Mammary epithelial cell (primary cell): ENCODE data around the gene OR10P1.

ENCODE experiments used
- CTCF ChIP-seq, 2 donors: IDR thresholded peaks in 1 of 2; conservative IDR thresholded peaks in 1 of 2; 2 replicates each; pipeline ENCODE4 v1.5.1; 2011 to 2012; ENCODE audit warnings: inconsistent platforms in 2 of 2, low read length in 2 of 2, mild to moderate bottlenecking in 2 of 2, control low read depth in 1 of 2, low read depth in 1 of 2; ENCODE audit not compliant: insufficient read depth in 1 of 2; ENCODE audit errors: extremely low read depth in 1 of 2
- EZH2 ChIP-seq: IDR thresholded peaks from 2 replicates; pipeline ENCODE4 v1.6.1; 2012; ENCODE audit warnings: low read length, inconsistent platforms, borderline replicate concordance

DNA sequence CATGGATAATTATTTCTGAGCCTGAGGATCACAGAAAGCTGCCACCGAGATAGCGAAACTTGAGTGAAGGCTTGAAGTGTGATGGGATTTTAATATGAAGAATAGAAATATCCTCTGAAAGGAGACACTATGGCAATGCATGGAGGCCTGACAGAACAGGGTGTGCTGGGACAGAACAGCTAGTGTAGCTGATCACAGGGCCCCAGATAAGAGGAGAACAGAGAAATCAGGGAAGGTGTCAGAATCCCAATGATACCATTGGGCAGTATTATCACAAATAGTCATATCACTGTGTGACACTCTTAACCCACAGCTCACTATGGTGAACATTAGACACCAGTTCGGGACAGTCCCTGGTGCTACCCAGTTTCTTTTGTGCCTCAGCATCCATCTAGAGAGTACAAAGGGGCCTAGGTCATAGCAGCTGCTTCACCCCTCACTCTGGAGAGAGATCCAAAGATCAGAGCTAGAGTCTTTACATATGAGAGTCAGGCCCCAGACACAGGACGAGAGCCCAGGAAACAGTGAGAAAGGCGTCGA, 506 bp upstream of the OR10P1 start:
- TF ChIP-seq CTCF (conservative IDR thresholded peaks at IDR 0.05 in 1 of 2, IDR thresholded peaks at IDR 0.05 in 1 of 2; ENCODE audit: extremely low read depth in 1 of 2, insufficient read depth in 1 of 2, low read depth in 1 of 2, low read length in 2 of 2) (no peak), EZH2 (no peak)
